Left lung (tissue), 10 donors: ENCODE results near the gene TIGD3. TPM values are rescaled to one million over a fixed set of nuclear protein-coding genes. Genes with fewer than 3 reads are reported as not detected.
A peak's percentile ranks its signal among the peaks of the same experiment; 100 is the strongest.

Source experiments
- ATAC-seq: fragments of 200-7000 bp; cut with Tn5 transposase; one replicate; pipeline ENCODE4 v1.9.1; 2020; ENCODE audit warnings: moderate library complexity
- DNase-seq, 4 donors: peaks; one replicate each; pipeline ENCODE4 v3.0.0-alpha.2; 2013 to 2020
- H3K27ac ChIP-seq, 2 donors: fragments of 200-600 bp; sonication (generic) in 1 of 2; one replicate each; pipeline versions ENCODE4 v1.5.0 to v1.8.0; 2020 to 2021
- H3K27me3 ChIP-seq, 2 donors: fragments of 200-600 bp; sonication (generic) in 1 of 2; one replicate each; pipeline versions ENCODE4 v1.5.0 to v1.8.0; 2020 to 2021
- H3K36me3 ChIP-seq, 2 donors: fragments of 200-600 bp; sonication (generic) in 1 of 2; one replicate each; pipeline versions ENCODE4 v1.5.0 to v1.8.0; 2020 to 2021
- H3K4me1 ChIP-seq, 2 donors: fragments of 200-600 bp; one replicate each; pipeline ENCODE4 v1.8.0; 2021
- H3K4me3 ChIP-seq, 2 donors: fragments of 200-600 bp; sonication (generic) in 1 of 2; one replicate each; pipeline versions ENCODE4 v1.5.0 to v1.8.0; 2020 to 2021; ENCODE audit warnings: mild to moderate bottlenecking in 1 of 2
- H3K9me3 ChIP-seq, 2 donors: fragments of 200-600 bp; sonication (generic) in 1 of 2; one replicate each; pipeline versions ENCODE4 v1.5.0 to v1.8.0; 2020 to 2021
- intact Hi-C, 2 donors: fragments of 100-400 bp; cut with DNase I; formaldehyde crosslinking; loops; one replicate each; pipeline versions ENCODE4 v1.11.2 to v1.14.2; 2022
- polyA plus RNA-seq, 6 donors: library from polyadenylated mRNA; unstranded; fragments of 120-200 nt; gene quantifications; one replicate each; pipeline ENCODE4 v1.2.1, GENCODE V29; 2013; ENCODE audit not compliant: insufficient read length in 6 of 6
- total RNA-seq, 2 donors: library from RNA; stranded (reverse); fragmentation: NEBNext Ultra II Directional; extraction: Animal tissue kit (Norgen Biotek cat#: 25700); gene quantifications; one replicate each; pipeline ENCODE4 v1.2.1, GENCODE V29; 2021
- TF ChIP-seq, protein P1 (sequence below), 2 donors: fragments of 200-600 bp; sonication (generic) in 1 of 2; IDR thresholded peaks; one replicate each; pipeline versions ENCODE4 v1.5.0 to v1.8.0; 2021; ENCODE audit warnings: antibody characterized with exemption in 2 of 2
- donor health status: DM: no; HTN: yes; CAD: no.
- donor health status: DM: no; HTN: no; CAD: no.

The TIGD3 gene
- total and polyA plus RNA-seq, 8 donors: 0.14 to 0.39 (median 0.24) TPM; not detected in 1

DNA sequence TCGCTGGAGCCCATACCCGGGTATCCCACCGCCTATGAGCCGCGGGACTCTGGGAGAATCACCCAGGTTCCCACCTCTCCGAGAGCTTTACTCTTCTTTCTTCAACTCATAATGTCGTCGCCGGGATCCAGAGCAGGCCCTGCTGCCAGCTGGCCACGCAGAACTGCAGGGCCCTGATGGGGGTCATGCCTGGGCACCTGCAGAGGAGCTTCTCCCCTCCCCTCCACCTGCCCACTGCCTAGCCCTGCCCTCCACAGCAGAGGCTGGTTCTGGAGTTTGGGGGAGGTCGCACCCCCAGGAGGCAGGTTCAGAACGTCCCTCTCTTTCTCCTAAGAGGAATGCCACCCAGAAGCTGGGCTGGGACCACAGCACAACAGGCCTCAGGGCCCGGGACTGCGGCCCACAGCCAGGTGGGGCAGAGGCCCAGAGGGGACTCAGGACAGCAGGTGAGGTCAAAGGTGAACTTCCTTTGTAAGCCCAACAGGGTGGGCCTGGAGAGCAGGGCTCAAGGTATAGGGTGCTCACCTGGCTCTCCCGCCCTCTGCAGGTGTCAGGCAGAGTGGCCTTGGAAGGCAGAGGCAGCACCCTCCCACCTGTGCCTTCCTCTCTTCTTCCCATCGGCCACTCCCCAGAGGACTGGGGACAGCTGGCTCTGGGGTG, 26.0 kb downstream of the TIGD3 start:
- intact Hi-C loops: no loop called here
- no peak for ATAC-seq
- peak overlapping the region; percentile 98 for H3K27ac ChIP-seq
- DNase-seq: no peak
- H3K36me3 ChIP-seq: no peaks in the 10 kb centered on the region
- no peaks in the 10 kb centered on the region for H3K9me3 ChIP-seq
- H3K27me3 ChIP-seq: no peaks in the 10 kb centered on the region
- peaks cover 24 to 63% of the 10 kb centered on the region in 2 donors for H3K4me1 ChIP-seq
- no peak overlapping the region for H3K4me3 ChIP-seq
- TF ChIP-seq, protein P1, sequence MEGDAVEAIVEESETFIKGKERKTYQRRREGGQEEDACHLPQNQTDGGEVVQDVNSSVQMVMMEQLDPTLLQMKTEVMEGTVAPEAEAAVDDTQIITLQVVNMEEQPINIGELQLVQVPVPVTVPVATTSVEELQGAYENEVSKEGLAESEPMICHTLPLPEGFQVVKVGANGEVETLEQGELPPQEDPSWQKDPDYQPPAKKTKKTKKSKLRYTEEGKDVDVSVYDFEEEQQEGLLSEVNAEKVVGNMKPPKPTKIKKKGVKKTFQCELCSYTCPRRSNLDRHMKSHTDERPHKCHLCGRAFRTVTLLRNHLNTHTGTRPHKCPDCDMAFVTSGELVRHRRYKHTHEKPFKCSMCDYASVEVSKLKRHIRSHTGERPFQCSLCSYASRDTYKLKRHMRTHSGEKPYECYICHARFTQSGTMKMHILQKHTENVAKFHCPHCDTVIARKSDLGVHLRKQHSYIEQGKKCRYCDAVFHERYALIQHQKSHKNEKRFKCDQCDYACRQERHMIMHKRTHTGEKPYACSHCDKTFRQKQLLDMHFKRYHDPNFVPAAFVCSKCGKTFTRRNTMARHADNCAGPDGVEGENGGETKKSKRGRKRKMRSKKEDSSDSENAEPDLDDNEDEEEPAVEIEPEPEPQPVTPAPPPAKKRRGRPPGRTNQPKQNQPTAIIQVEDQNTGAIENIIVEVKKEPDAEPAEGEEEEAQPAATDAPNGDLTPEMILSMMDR (IDR thresholded peaks at IDR 0.05): no peak

GRCh38 chr11:65381716-65382032, 27.1 kb downstream of the TIGD3 start:
- TF ChIP-seq, protein P1 (IDR thresholded peaks at IDR 0.05): no peak
- Histone ChIP-seq H3K36me3 (no peaks in the 10 kb centered on the region), H3K27ac (peak overlapping the region; percentile 98), H3K4me1 (peaks cover 27 to 70% of the 10 kb centered on the region in 2 donors), H3K9me3 (no peaks in the 10 kb centered on the region), H3K27me3 (no peaks in the 10 kb centered on the region), H3K4me3 (peak overlapping the region; percentile 37)
- intact Hi-C loops: no loop called here
- peak; percentile 10 for ATAC-seq
- peak in 2 of 4 donors; percentile 49 to 72 for DNase-seq

DNA sequence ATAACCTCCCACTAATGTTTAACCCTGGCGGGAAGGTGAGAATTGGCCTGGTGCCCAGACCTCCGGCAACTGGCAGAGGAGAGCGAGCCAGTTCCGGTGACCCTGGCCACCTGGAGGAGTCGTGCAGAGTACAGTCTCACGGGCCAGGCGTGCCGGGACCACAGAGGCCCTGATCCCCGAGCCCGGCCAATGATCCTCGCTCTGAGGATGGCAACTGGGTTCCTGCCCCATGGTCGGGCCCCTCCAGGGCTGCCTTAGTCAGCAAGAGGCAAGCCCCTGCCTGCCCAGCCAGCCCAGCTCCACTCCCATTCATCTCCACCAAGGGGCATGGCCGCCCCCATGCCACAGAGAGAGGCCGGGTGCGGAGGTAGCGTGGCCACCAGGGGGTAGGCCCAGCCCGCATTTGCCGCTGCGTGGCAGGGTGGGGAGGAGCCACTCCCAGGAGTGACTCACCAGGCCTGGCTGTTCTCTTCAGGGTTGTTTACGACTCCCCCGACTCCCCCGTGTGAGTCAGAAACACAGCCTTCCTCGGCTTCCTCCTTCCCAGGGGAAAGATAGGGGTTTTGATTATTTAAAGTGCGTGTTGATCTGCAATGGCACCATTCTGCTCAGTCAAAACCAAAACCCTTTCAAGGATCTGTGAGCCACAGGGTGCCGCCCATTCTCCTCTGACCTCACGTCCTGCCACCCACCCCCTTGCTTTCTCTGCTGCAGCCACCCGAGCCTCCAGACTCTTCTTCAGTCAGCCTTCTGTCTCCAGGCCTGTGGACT, 27.7 kb downstream of the TIGD3 start, which contains the start of gene SLC25A45:
Gene SLC25A45 (minus strand): TSS at position 614 of the 771 bp plus-strand sequence. CDS start 695 bp downstream, outside the sequence.
- ATAC-seq (peak; percentile 92), DNase-seq (peak; percentile 80 to 96 (median 92))
- H3K27me3 ChIP-seq: no peaks in the 10 kb centered on the region
- intact Hi-C loops: no loop called here
- H3K4me1 ChIP-seq: peaks cover 30 to 75% of the 10 kb centered on the region in 2 donors
- TF ChIP-seq, protein P1 (IDR thresholded peaks at IDR 0.05): peak; percentile 69 to 92
- no peaks in the 10 kb centered on the region for H3K9me3 ChIP-seq
- H3K4me3 ChIP-seq: peak within 1 kb of the TSS; percentile 37
- H3K36me3 ChIP-seq: no peaks in the 10 kb centered on the region
- H3K27ac ChIP-seq: peak within 1 kb of the TSS; percentile 98

GRCh38 chr11:65382804-65383368, 28.3 kb downstream of the TIGD3 start:
- H3K4me1 ChIP-seq: peaks cover 34 to 82% of the 10 kb centered on the region in 2 donors

More at GRCh38 chr11:65382804-65383368, 28.3 kb downstream of the TIGD3 start:
- TF ChIP-seq, protein P1 (IDR thresholded peaks at IDR 0.05): no peak
- Histone ChIP-seq H3K36me3 (no peaks in the 10 kb centered on the region), H3K27ac (peak overlapping the region; percentile 98), H3K27me3 (no peaks in the 10 kb centered on the region), H3K9me3 (no peaks in the 10 kb centered on the region), H3K4me3 (peak overlapping the region in 1 of 2 donors; percentile 37)
- intact Hi-C loops: no loop called here
- ATAC-seq: no peak
- DNase-seq: peak in 1 of 4 donors; percentile 92
